ENCODE measurements around the gene RAB3D. TPM values are rescaled to one million over a fixed set of nuclear protein-coding genes. Genes with fewer than 3 reads are reported as not detected.

The RAB3D gene
- total RNA-seq, 1 donor from 2014 or later: 7.2 TPM

GRCh38 chr19:11363881-11364280, 24.4 kb upstream of the RAB3D start:
- H3K27ac ChIP-seq (replicated peaks): no peak overlapping the region
- H3K9me3 ChIP-seq (replicated peaks): no peaks in the 10 kb centered on the region
- H3K27me3 ChIP-seq (ENCODE audit: low read depth): no peaks in the 10 kb centered on the region
- H3K4me3 ChIP-seq: no peak overlapping the region
- no peak for TF ChIP-seq CTCF (IDR thresholded peaks at IDR 0.05; ENCODE audit: borderline replicate concordance)
- H3K36me3 ChIP-seq: peaks cover 42% of the 10 kb centered on the region
- H3K4me1 ChIP-seq: peaks cover 8% of the 10 kb centered on the region
- intact Hi-C loops (cut with micrococcal nuclease): no loop called here
- DNase-seq: no peak

- Histone ChIP-seq H3K4me1 (peaks cover 8% of the 10 kb centered on the region), H3K4me3 (no peak overlapping the region), H3K36me3 (peaks cover 42% of the 10 kb centered on the region), H3K27me3 (ENCODE audit: low read depth) (no peaks in the 10 kb centered on the region), H3K9me3 (replicated peaks) (no peaks in the 10 kb centered on the region), H3K27ac (replicated peaks) (no peak overlapping the region)
- DNase-seq: no peak
- no peak for TF ChIP-seq CTCF (IDR thresholded peaks at IDR 0.05; ENCODE audit: borderline replicate concordance)
- intact Hi-C loops (cut with micrococcal nuclease): no loop called here
Measured at GRCh38 chr19:11361771-11362731, 22.6 kb upstream of the RAB3D start.

- peaks cover 42% of the 10 kb centered on the region for H3K36me3 ChIP-seq
- intact Hi-C loops (cut with micrococcal nuclease): no loop called here
Measured at GRCh38 chr19:11361037-11361770, 21.7 kb upstream of the RAB3D start.

GRCh38 chr19:11359421-11359820, 20.0 kb upstream of the RAB3D start:
- no peak for TF ChIP-seq CTCF (IDR thresholded peaks at IDR 0.05; ENCODE audit: borderline replicate concordance)
- Histone ChIP-seq H3K27ac (replicated peaks) (no peak overlapping the region), H3K9me3 (replicated peaks) (no peaks in the 10 kb centered on the region), H3K4me3 (no peak overlapping the region), H3K36me3 (peaks cover 42% of the 10 kb centered on the region), H3K27me3 (ENCODE audit: low read depth) (no peaks in the 10 kb centered on the region), H3K4me1 (peaks cover 30% of the 10 kb centered on the region)
- DNase-seq: no peak
- intact Hi-C loops (cut with micrococcal nuclease): no loop called here

More at GRCh38 chr19:11361037-11361770, 21.7 kb upstream of the RAB3D start:
- peaks cover 14% of the 10 kb centered on the region for H3K4me1 ChIP-seq
- no peak overlapping the region for H3K27ac ChIP-seq (replicated peaks)
- H3K9me3 ChIP-seq (replicated peaks): no peaks in the 10 kb centered on the region
- H3K4me3 ChIP-seq: peak overlapping the region; percentile 24
- no peaks in the 10 kb centered on the region for H3K27me3 ChIP-seq (ENCODE audit: low read depth)
- TF ChIP-seq CTCF (IDR thresholded peaks at IDR 0.05; ENCODE audit: borderline replicate concordance): no peak
- DNase-seq: no peak

GRCh38 chr19:11356676-11357550, 17.5 kb upstream of the RAB3D start:
- no peak for TF ChIP-seq CTCF (IDR thresholded peaks at IDR 0.05; ENCODE audit: borderline replicate concordance)
- intact Hi-C loops (cut with micrococcal nuclease): no loop called here
- H3K4me3 ChIP-seq: no peak overlapping the region
- H3K36me3 ChIP-seq: peaks cover 20% of the 10 kb centered on the region
- no peaks in the 10 kb centered on the region for H3K9me3 ChIP-seq (replicated peaks)
- peaks cover 30% of the 10 kb centered on the region for H3K4me1 ChIP-seq
- no peak overlapping the region for H3K27ac ChIP-seq (replicated peaks)
- no peaks in the 10 kb centered on the region for H3K27me3 ChIP-seq (ENCODE audit: low read depth)
- DNase-seq: no peak

All from left ventricle myocardium inferior (tissue), 1 donor.